GM18858 (cell line): ENCODE measurements around the gene RRAGB.
"Not testable (repeated sequence)": the region's sequence is repeated elsewhere in the genome, so short reads cannot be mapped to it uniquely, and the experiment has no call there.

ENCODE experiments used
- ATAC-seq: cut with Tn5 transposase; IDR thresholded peaks from one replicate; pipeline ENCODE4 v1.9.1; 2021; ENCODE audit not compliant: unreplicated experiment

The RRAGB gene

GRCh38 chrX:55717521-55718497 lies at the start of gene RRAGB:
TSS of gene RRAGB (plus strand) at chrX:55717749. CDS start at chrX:55718328, 579 bp downstream.
- ATAC-seq = peak; percentile 94

GRCh38 chrX:55668084-55668483 lies 49.5 kb upstream of the RRAGB start:
- ATAC-seq = no peak

DNA sequence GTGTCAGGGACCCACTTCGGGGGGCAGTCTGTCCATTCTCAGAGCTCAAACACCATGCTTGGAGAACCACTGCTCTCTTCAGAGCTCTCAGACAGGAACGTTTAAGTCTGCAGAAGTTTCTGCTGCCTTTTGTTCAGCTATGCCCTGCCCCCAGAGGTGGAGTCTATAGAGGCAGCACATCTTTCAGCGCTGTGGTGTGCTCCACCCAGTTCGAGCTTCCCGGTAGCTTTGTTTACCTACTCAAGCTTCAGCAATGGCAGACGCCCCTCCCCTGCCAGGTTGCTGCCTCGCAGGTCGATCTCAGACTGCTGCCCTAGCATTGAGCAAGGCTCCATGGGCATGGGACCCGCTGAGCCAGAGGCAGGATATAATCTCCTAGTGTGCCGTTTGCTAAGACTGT lies 29.0 kb upstream of the RRAGB start:
- ATAC-seq = not testable (repeated sequence)

DNA sequence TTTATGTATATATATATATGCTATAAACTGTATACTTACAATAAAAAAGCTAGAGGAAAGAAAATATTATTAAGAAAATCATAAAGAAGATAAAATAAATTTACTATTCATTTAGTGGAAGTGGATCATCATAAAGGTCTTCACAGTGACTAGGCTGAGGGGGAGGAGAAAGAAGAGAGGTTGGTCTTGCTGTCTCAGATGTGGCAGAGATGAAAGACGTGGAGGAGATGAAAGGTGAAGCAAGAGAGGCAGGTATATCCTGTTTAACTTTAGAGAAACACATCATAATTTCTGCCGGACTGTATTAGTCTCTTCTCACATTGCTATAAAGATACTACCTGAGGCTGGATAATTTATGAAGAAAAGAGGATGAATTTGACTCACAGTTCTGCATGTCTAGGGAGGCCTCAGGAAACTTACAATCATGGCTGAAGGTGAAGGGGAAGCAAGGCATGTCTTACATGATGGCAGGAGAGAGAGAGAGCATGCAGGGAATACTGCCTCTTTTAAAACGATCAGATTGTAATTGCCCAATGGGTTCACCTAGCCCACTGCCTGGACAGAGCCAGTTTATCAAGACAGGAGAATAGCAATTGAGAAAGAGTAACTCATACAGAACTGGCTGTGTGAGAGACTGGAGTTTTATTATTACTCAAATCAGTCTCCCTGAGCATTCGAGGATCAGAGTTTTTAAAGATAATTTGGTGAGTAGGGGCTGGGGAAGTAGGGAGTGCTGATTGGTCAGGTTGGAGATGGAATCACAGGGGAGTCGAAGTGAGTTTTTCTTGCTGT lies 22.1 kb upstream of the RRAGB start:
- no peak for ATAC-seq

DNA sequence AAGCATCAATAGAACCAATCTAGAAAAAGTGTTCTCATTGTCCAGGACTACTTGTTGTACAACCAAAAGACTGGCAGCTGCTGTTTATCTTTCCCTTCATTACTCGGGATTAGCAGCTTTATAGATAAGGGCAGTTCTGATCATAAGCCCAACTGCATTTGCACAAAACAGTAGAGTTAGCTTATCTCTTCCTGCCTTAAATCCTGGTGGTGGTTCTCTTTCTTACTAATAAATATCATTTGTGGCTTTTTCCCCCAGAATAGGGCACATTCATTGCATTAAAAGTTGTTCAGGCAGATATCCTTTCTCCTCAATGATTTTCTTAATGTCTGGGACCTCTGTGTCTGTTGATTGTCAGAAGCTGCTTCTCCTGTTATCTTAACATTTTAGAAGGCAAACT lies 20.2 kb upstream of the RRAGB start:
- ATAC-seq = no peak

GRCh38 chrX:55702671-55703070 lies 14.9 kb upstream of the RRAGB start:
- ATAC-seq = no peak

DNA sequence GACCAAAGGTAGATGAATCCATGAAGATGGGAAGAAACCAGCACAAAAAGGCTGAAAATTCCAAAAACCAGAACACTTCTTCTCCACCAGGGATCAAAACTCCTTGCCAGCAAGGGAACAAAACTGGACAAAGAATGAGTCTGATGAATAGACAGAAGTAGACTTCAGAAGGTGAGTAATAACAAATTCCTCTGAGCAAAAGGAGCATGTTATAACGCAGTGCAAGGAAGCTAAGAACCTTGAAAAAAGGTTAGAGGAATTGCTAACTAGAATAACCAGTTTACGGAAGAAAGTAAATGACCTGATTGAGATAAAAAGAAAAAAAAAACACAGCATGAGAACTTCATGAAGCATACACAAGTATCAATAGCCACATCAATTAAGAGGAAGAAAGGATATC lies 14.1 kb upstream of the RRAGB start:
- not testable (repeated sequence) for ATAC-seq

DNA sequence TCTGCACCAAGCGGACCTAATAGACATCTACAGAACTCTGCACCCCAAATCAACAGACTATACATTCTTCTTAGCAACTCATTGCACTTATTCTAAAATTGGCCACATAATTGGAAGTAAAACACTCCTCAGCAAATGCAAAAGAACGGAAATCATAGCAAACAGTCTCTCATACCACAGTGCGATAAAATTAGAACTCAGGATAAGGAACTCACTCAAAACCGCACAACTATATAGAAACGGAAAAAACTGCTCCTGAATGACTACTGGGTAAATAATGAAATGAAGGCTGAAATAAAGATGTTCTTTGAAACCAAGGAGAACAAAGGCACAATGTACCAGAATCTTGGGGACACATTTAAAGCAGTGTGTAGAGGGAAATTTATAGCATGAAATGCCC lies 12.5 kb upstream of the RRAGB start:
- not testable (repeated sequence) for ATAC-seq

DNA sequence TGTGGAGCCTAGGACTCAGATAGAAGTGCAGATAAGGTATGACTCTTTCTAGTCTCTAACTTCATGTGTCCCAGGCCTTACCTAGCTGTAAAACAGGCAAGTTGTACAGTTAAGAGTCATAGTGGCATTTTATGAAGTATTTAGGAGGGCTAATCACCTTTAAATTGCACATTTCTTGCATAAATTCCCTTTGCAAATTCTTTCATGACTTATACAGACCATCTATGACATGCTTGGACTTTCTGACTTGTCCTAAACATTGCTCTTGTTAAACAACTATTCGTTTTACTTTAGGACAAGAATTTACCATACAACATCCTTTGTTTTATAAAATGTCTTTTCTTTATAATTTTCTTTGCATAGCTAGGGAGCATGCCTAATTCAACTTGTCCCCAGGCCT lies 7.8 kb upstream of the RRAGB start:
- no peak for ATAC-seq

- no peak for ATAC-seq
Observed at GRCh38 chrX:55710701-55711100, 6.8 kb upstream of the RRAGB start.

DNA sequence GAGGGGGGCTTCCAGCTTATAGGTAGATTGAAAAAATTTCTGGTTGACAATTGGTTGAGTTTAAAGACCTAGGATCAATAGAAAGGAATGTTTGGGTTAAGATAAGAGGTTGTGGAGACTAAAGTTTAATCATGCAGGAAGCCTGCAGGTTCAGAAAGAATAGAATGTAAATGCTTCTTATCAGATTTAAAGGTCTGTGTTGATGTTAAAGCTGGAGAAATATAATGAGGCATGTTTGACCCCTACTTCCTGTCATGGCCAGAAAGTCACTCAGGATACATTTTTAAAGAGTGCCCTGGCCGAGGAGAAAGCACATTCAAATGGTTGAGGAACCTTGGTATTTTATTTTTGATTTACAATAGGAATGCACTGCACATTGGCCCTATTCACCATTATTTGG lies 3.9 kb upstream of the RRAGB start:
- ATAC-seq = no peak

DNA sequence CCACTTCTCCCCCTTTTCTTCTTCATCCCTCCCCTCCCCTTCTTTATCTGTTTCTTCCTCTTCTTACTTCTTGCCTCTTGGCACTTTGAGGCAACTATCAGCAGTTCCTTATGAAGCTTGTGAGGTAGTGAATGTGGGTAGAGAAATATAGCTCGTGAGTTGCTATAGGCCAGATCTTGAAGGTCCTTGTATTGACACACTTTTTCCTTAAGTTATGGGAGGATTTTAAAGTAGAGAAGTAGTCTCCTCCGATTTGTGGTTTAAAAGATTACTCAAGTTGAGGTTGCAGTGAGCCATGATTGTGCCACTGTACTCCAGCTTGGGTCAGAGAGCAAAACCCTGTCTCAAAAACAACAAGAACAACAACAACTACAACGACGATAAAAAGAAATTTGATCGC lies 3.4 kb upstream of the RRAGB start:
- no peak for ATAC-seq

DNA sequence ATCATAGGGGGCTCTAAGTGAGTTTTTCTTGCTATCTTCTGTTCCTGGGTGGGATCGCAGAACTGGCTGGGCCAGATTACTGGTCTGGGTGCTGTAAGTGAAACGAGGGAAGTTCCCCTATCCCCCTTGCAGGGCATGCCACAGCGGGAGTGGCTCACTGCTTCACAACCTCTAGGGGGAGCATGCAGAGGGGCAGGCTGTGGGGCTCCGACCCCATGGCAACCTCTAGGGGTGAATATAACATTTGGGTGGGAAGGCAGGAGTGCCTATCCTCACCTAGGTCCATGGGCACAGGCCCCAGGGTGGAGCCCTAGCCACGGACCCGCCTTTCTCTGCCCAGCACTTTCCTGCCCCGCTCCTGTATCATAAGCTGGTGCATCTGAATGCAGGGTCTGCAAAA lies 1.7 kb upstream of the RRAGB start:
- no peak for ATAC-seq

DNA sequence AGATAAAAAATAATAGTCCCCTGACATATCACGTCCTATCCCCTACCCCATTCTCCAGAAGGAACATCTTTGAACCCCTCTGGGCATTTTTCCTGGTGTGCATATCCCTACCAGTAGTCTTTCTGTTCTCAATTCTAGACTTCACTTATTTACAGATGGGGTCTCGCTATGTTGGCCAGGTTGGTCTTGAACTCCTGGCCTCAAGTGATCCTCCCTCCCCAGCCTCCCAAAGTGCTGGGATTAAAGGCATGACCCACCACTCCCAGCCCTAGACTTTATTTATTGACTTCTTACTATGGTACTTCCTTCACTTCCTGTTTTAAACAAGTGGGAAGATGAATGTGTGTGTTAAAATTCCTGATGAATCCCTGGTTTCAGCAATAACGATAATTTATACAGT lies 612 bp upstream of the RRAGB start:
- no peak for ATAC-seq

DNA sequence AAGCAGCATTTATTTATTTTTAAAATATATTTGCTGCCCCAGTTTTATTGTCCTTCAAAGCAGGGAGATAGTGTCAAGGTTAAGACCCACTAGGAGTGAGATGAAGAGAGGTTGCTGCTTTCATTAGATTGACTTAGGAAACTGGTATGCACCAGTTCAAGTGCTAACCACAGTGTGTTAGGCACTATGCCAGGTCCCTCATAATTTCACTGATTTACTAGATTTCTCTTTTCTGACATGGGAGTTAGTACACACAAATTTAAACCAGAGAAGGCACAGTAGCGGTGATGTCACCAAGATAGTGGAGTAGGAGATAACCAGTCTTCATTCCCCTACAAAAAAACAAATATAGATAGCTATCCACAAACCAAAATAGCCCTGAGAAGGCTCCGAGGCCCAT lies 14.3 kb downstream of the RRAGB start:
- ATAC-seq = no peak

GRCh38 chrX:55738969-55739368 lies 21.4 kb downstream of the RRAGB start:
- no peak for ATAC-seq

DNA sequence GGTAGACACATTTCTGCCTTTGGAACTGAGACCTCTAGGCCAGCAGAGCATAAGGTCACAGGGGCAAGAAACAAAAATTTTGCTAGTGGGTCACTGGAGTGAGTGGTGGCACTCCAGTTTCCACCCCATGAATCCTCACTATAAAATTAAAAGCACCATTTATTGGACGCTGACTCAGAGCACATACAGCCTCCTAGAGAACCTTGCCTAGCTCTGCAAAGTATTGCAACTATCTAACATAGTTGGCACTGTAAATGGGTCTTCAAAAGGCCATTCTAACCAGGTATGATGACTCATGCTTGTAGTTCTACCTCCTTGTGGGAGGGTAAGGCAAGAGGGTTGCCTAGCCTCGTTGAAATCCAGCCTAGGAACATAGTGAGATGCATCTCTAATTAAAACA lies 25.1 kb downstream of the RRAGB start:
- no peak for ATAC-seq

DNA sequence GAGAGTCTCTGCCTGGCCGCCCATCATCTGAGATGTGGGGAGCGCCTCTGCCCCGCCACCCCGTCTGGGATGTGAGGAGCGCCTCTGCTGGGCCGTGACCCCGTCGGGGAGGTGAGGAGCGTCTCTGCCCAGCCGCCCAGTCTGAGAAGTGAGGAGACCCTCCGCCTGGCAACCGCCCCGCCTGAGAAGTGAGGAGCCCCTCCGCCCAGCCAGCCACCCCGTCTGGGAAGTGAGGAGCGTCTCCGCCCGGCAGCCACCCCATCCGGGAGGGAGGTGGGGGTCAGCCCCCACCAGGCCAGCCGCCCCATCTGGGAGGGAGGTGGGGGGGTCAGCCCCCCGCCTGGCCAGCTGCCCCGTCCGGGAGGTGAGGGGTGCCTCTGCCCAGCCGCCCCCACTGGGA lies 30.9 kb downstream of the RRAGB start:
- ATAC-seq = not testable (repeated sequence)

DNA sequence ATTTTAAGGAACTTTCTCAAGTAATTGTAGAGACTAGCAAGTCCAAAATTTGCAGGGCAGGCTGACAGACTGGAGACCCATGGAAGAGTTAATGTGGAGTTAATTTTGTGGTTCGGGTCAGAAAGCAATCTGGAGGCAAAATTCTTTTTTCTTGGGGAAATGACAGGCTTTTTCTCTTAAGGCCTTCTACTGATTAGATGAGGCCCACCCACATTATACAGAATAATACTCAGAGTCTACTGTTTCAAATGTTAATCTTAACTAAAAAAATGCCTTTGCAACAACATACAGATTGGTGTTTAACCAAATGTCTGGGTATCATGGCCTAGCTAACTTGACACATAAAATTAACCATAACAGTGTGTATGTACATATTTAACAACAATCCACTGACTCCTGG lies 32.7 kb downstream of the RRAGB start:
- ATAC-seq = no peak

DNA sequence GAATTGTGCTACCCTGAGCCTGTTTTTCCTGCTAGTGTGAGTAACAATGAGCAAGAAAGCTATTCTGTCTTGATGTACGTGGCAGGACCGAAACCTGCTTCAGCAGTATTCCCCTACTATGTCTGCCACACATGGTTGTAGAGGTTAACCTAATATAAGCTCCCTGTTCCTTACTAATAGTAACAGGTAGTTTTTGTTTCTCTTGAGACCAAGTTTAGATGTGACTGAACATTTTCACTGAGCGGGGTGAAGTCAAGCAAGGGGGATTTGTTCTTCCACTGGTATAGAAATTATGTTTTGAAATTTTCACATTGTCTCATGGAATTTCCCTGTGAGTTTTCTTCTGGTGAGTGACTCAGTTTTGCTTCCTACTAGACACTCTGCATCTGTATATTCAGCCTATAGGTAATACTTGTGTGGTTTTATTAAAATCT lies 37.3 kb downstream of the RRAGB start:
- ATAC-seq = peak; percentile 87

DNA sequence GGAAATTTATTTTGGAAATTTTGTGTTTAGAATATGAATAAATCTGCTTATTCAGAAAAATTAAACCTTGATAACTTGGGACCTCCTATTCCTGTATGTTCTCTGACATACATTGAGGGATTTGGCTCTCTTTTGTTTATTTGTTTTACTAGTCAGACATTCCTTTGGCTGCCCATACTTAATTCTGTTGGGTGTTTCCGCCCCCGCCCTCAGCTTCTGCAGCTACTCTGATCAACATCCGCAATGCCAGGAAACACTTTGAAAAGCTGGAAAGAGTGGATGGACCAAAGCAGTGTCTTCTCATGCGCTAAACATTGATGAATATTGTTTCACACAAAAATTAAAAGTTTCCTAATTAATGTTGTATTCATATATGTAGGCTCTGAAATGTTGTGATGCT lies 40.5 kb downstream of the RRAGB start:
- no peak for ATAC-seq

DNA sequence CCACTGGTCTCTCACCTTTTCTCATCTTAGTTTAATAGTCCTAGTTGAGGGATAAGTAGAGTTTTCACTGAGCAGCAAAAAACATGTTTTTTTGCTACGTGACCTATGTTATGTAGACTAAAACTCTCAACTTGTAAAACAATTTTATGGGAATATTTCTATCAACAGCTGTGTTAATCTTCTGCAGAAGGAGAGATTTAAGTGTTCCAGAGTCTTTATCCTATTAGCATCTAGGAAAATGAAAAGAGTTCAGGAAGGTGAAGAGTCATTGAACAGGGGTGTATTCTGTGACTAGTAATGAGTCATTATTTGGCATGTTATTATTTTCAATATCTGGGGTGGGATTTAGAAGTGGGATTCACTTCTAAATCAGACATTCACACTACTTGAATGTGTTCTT lies 41.9 kb downstream of the RRAGB start:
- no peak for ATAC-seq
